Keratinocyte (primary cell): ENCODE data around the gene EYS. TPM values are rescaled to one million over a fixed set of nuclear protein-coding genes. Genes with fewer than 3 reads are reported as not detected.

Experiments used
- DNase-seq: peaks from one replicate; pipeline ENCODE4 v3.0.0-alpha.2; 2011; ENCODE audit warnings: low read depth, missing footprints, low spot score
- FAIRE-seq: peaks from 2 replicates; lab custom pipeline; 2011; peaks lifted over from hg19 to GRCh38; lab: Jason Lieb, UNC
- H2AFZ ChIP-seq: 2 replicates; pipeline ENCODE4 v1.6.0; 2012; ENCODE audit warnings: low read length, control low read depth, inconsistent platforms; ENCODE audit not compliant: control insufficient read depth
- H3K27ac ChIP-seq: 2 replicates; pipeline ENCODE4 v1.5.1; 2011; ENCODE audit warnings: low read length; ENCODE audit not compliant: control insufficient read depth, insufficient read depth
- H3K27me3 ChIP-seq: 3 replicates; pipeline ENCODE4 v1.6.0; 2011; ENCODE audit warnings: low read length; ENCODE audit not compliant: control insufficient read depth, insufficient read depth; ENCODE audit errors: extremely low read depth
- H3K36me3 ChIP-seq, 2 experiments: 2 replicates in 1 of 2; 3 replicates in 1 of 2; pipeline ENCODE4 v1.5.1; 2011; ENCODE audit warnings: low read length in 2 of 2, mild to moderate bottlenecking in 1 of 2; ENCODE audit not compliant: control insufficient read depth in 2 of 2, insufficient read depth in 2 of 2; ENCODE audit errors: extremely low read depth in 1 of 2
- H3K4me1 ChIP-seq: 3 replicates; pipeline ENCODE4 v1.5.1; 2011; ENCODE audit warnings: low read length; ENCODE audit not compliant: control insufficient read depth, insufficient read depth; ENCODE audit errors: extremely low read depth
- H3K4me2 ChIP-seq: 3 replicates; pipeline ENCODE4 v1.6.0; 2011; ENCODE audit warnings: low read depth, low read length; ENCODE audit not compliant: control insufficient read depth, insufficient read depth; ENCODE audit errors: extremely low read depth
- H3K4me3 ChIP-seq, 3 experiments: fragments of 200-600 bp in 1 of 3; sonication (generic) in 1 of 3; 2 replicates in 2 of 3; 3 replicates in 1 of 3; pipeline ENCODE4 v1.5.1; 2011 to 2016; ENCODE audit warnings: low read length in 3 of 3, mild to moderate bottlenecking in 3 of 3, control low read depth in 2 of 3, inconsistent platforms in 1 of 3, low read depth in 1 of 3, mixed read lengths in 1 of 3, mixed run types in 1 of 3, moderate library complexity in 1 of 3; ENCODE audit not compliant: control insufficient read depth in 2 of 3, insufficient read depth in 2 of 3; ENCODE audit errors: extremely low read depth in 1 of 3
- H3K79me2 ChIP-seq: 2 replicates; pipeline ENCODE4 v1.6.0; 2012; ENCODE audit warnings: low read length; ENCODE audit not compliant: control insufficient read depth, insufficient read depth
- H3K9ac ChIP-seq: 3 replicates; pipeline ENCODE4 v1.6.0; 2011; ENCODE audit warnings: low read length; ENCODE audit not compliant: control insufficient read depth, insufficient read depth; ENCODE audit errors: extremely low read depth
- H3K9me1 ChIP-seq: 3 replicates; pipeline ENCODE4 v1.6.0; 2011; ENCODE audit warnings: low read length; ENCODE audit not compliant: control insufficient read depth, insufficient read depth; ENCODE audit errors: extremely low read depth
- H3K9me3 ChIP-seq: 2 replicates; pipeline ENCODE4 v1.5.1; 2012; ENCODE audit warnings: low read depth, low read length; ENCODE audit not compliant: control insufficient read depth
- H4K20me1 ChIP-seq: 3 replicates; pipeline ENCODE4 v1.6.0; 2011; ENCODE audit warnings: low read length; ENCODE audit not compliant: control insufficient read depth, insufficient read depth; ENCODE audit errors: extremely low read depth
- CTCF ChIP-seq, 3 experiments: IDR thresholded peaks in 1 of 3; conservative IDR thresholded peaks in 1 of 3; optimal IDR thresholded peaks in 1 of 3; 2 replicates in 2 of 3; 3 replicates in 1 of 3; pipeline versions ENCODE3 to v1.5.1; 2011; ENCODE audit warnings: low read length in 3 of 3, mild to moderate bottlenecking in 3 of 3, moderate library complexity in 2 of 3, control low read depth in 1 of 3, inconsistent platforms in 1 of 3; ENCODE audit not compliant: insufficient read depth in 2 of 3; ENCODE audit errors: extremely low read depth in 1 of 3
- EZH2 ChIP-seq: IDR thresholded peaks from one replicate; pipeline ENCODE4 v1.6.1; 2012; ENCODE audit warnings: inconsistent platforms, mild to moderate bottlenecking, low read length, moderate library complexity
- dilution Hi-C: fragments of 300-500 bp; cut with MboI; formaldehyde crosslinking; loops from one replicate; pipeline ENCODE4 v1.7.0; 2020; ENCODE audit warnings: low sequenced_read_pairs; ENCODE audit not compliant: extremely low pct_ligation_motif_present
- polyA plus RNA-seq, 5 experiments: library from polyadenylated mRNA; depleted of rRNA in 3 of 5; stranded (reverse) in 3 of 5; stranded (forward) in 1 of 5; unstranded in 1 of 5; fragments of >200 nt; gene quantifications; 1 replicate in 1 of 5; 2 replicates in 3 of 5; 3 replicates in 1 of 5; pipeline versions ENCODE4 v1.2.1 to v1.2.3, GENCODE V29; 2011 to 2012; ENCODE audit warnings: missing spikeins in 2 of 5, low read depth in 1 of 5, low replicate concordance in 1 of 5

Gene EYS
- polyA plus RNA-seq, 1 donor (not counting 4 experiments of a cell fraction or from before 2014, with no cell fraction given) = 0.34 TPM

- H3K36me3 ChIP-seq = no peaks in the 10 kb centered on the region
- H3K9me1 ChIP-seq = no peaks in the 10 kb centered on the region
- H3K9ac ChIP-seq = no peak overlapping the region
- H3K4me2 ChIP-seq = no peak overlapping the region
- no peaks in the 10 kb centered on the region for H3K27me3 ChIP-seq
- H4K20me1 ChIP-seq = no peaks in the 10 kb centered on the region
- no peak overlapping the region for H3K27ac ChIP-seq
- H3K4me3 ChIP-seq = no peak overlapping the region
- H3K4me1 ChIP-seq = no peaks in the 10 kb centered on the region
- no peaks in the 10 kb centered on the region for H3K9me3 ChIP-seq
- no peak for DNase-seq
- dilution Hi-C loops = no loop called here
- FAIRE-seq = no peak
- TF ChIP-seq CTCF (optimal IDR thresholded peaks at IDR 0.05 in 1 of 3, IDR thresholded peaks at IDR 0.05 in 1 of 3, conservative IDR thresholded peaks at IDR 0.05 in 1 of 3; ENCODE audit: extremely low read depth in 1 of 3, insufficient read depth in 2 of 3, low read length in 3 of 3) (no peak), EZH2 (no peak)
- no peak overlapping the region for H2AFZ ChIP-seq
- no peaks in the 10 kb centered on the region for H3K79me2 ChIP-seq
These were observed 868.3 kb downstream of the EYS start for GRCh38 chr6:64838726-64839125.

GRCh38 chr6:64831680-64832079, 875.3 kb downstream of the EYS start:
- Histone ChIP-seq H3K27me3 (no peaks in the 10 kb centered on the region), H3K4me2 (no peak overlapping the region), H3K9ac (no peak overlapping the region), H3K79me2 (no peaks in the 10 kb centered on the region), H3K27ac (no peak overlapping the region), H3K4me3 (no peak overlapping the region), H2AFZ (no peak overlapping the region), H3K36me3 (no peaks in the 10 kb centered on the region), H4K20me1 (no peaks in the 10 kb centered on the region), H3K4me1 (no peaks in the 10 kb centered on the region), H3K9me1 (no peaks in the 10 kb centered on the region), H3K9me3 (no peaks in the 10 kb centered on the region)
- TF ChIP-seq CTCF (optimal IDR thresholded peaks at IDR 0.05 in 1 of 3, IDR thresholded peaks at IDR 0.05 in 1 of 3, conservative IDR thresholded peaks at IDR 0.05 in 1 of 3; ENCODE audit: extremely low read depth in 1 of 3, insufficient read depth in 2 of 3, low read length in 3 of 3) = no peak
- DNase-seq (no peak), FAIRE-seq (no peak)
- dilution Hi-C loops = no loop called here
